HS-27A (cell line): ENCODE measurements around the gene SLC18A3.

Experiments used
- DNase-seq: peaks from one replicate; pipeline ENCODE4 v3.0.0-alpha.2; 2012; ENCODE audit warnings: low read depth, missing footprints

SLC18A3 gene

DNA sequence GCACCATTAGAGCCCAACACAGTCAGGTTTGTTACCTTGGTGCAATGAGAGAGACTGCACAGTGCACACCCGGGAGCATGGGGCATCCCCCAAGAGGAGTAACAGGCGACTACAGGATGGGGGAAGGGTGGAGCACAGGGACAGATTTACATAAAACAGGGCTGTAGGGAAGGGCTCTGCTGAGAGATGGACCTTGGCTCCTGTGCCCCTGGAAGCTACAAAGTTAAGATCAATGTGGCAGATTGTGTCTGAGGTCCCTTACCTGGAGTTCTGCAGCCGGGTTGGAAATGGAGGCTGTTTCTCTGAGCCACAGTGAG, 13.7 kb upstream of the SLC18A3 start:
- no peak for DNase-seq

GRCh38 chr10:49596836-49597235, 13.3 kb upstream of the SLC18A3 start:
- no peak for DNase-seq

- no peak for DNase-seq
These were observed 12.5 kb upstream of the SLC18A3 start for GRCh38 chr10:49597426-49598163.

DNA sequence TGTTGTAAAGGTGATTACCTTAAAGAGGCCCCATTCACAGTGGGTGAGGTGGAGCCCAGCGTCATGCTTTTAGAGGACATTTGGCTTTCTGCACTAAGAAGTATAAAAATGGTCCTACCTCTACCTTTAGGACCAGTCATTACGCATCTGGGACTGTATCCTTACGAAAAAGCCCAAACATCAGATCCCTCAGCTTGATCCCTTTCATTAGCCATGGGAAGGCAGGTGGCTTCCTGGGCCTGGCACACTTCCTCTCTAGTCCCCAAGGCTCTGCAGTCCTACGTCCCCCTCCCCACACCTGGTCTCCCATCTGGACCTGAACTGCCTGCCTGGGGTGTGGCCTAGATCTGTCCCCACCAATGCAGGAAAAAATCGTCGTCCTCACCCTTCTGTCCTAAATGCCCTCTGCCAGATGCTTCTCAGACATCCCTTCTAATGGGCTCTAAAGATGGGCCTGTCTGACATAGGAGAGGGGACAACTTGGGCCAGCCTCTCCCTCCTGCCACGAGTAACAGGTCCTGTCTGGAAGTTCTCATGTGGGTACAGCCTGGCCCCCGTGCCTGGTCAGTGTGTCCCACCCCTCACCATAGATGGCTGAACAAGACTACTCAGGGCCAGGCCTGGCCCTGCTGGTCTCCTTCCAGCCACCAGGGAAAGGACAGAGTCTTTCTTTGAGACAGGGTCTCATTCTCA, 11.8 kb upstream of the SLC18A3 start:
- DNase-seq, result no peak

- DNase-seq, result no peak
These were observed 11.1 kb upstream of the SLC18A3 start for GRCh38 chr10:49598986-49599385.

DNA sequence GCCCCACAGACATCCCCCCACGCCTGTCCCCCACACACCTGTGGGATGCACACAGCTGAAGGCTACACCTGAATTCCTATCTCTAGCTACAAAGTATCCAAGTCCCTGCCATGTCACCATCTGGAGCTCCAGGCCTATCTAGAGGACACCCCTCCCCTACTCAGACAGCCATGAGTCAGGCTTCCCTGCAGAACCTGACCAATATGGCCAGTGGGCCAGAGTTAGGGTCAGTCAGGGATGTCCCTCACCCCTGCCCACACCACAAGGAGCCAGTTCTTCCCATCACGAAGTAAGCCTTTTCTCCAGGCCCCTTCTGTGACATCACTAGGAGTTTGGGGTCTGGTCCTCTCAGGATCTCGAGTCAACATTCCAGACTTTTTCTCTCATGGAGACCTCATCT, 10.6 kb upstream of the SLC18A3 start:
- no peak for DNase-seq

DNA sequence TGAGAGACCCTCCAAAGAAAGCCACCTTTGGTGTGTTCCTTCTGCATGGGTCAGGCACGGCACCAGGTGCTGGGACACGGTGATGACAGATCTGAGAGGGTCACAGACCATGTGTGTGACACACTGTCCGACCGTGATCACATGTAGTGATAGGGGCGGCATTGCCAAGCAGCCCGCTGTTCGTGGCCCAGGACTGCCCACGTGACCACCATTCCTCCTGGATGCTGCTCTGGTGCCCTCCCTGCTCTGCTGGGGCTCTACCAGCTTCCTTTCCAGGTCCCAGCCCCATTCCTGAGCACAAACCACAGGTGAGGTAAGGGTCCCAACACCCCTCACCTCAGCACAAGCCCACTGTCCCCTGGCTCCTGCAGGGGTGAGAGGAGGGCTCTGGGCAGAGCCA, 10.1 kb upstream of the SLC18A3 start:
- no peak for DNase-seq

DNA sequence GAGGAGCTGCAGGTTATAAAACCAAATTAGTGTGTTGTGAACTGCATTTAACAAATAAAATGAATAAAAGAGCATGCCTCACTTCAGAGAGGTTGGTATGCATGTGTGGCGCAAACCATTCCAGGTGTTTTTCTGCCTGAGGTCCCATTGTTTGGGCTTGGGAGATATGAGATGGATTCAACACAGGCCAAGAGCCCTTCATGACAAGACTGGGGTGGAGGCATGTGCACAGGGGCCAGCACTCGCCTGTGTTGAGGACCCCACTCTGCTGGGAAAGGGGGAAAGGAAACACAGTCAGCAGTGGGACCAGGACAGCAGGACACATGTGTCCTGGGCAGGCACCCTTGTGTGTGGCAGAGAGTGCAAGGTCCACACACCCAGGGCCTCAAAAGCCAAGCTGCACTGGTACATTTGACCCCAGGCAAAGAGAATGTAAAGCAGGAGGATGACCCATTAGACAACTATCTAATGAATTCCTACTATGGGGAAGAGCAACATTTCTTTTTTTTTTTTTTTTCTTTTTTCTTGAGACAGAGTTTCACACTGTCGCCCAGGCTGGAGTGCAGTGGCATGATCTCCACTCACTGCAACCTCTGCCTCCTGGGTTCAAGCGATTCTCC, 9.2 kb upstream of the SLC18A3 start:
- no peak for DNase-seq

- no peak for DNase-seq
These were observed 8.3 kb upstream of the SLC18A3 start for GRCh38 chr10:49601857-49602256.

GRCh38 chr10:49602380-49603023, 7.6 kb upstream of the SLC18A3 start:
- DNase-seq, result no peak

DNA sequence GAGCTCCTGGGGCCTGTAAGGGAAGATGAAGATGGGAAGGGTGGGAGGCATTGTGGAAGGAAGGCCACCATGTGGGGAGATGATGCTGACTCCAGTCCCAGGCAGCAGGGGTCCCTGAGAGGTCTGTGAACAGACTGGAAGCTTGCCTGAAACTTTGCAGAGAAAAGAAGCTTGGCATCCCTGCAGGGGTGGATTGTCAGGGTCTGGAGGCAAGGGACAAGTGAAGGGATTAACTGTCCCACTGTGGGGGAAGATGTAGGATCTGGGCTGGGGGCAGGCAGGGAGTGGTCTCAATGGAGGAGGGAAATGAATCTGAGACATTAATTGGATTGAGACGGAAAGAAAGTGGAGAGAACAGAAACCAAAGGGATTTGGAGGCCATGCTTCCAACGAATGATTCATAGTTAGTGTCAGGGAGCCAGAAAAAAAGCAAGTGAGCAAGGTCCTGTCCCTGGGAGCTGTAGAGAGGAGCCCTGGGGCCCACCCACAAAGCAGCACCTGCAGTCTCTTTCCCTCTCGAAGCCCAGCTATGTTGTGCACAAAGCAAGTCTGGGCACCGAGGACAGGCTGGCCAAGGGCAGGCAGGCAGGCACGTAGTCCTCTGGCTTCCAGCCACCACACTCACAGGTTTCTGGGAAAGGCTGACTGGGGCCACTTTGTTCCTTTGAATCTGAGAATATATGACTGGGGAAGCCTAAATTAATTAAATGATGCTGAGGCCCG, 4.7 kb upstream of the SLC18A3 start:
- no peak for DNase-seq

GRCh38 chr10:49605939-49606509, 4.1 kb upstream of the SLC18A3 start:
- no peak for DNase-seq

DNA sequence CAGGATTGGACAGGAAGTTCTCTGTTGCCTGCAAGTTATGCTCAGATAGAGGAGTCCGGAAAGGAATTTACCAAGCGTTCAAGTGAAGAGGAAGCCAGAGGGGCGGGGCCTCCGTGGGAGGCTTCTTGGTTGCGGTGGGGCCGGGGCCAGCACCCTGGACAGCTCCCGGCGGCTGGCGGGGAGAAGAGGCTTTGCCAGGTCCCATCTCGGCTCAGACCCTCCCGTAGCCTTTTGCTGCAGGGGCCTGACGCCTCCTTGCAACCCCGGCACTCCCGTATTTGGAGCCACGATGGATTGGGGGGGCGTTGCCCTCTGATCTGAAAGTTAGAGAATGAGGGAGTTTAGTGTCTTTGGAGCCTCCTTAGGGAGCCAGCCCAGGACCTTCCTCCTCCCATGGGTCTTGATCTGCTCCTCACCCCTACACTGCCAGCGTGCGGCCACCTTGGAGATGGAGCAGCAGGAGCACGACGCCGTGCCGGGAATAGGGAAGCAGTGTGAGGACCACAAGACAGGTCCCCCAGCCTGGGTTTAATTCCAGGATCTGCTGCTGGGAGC, 3.1 kb upstream of the SLC18A3 start:
- DNase-seq, result no peak

DNA sequence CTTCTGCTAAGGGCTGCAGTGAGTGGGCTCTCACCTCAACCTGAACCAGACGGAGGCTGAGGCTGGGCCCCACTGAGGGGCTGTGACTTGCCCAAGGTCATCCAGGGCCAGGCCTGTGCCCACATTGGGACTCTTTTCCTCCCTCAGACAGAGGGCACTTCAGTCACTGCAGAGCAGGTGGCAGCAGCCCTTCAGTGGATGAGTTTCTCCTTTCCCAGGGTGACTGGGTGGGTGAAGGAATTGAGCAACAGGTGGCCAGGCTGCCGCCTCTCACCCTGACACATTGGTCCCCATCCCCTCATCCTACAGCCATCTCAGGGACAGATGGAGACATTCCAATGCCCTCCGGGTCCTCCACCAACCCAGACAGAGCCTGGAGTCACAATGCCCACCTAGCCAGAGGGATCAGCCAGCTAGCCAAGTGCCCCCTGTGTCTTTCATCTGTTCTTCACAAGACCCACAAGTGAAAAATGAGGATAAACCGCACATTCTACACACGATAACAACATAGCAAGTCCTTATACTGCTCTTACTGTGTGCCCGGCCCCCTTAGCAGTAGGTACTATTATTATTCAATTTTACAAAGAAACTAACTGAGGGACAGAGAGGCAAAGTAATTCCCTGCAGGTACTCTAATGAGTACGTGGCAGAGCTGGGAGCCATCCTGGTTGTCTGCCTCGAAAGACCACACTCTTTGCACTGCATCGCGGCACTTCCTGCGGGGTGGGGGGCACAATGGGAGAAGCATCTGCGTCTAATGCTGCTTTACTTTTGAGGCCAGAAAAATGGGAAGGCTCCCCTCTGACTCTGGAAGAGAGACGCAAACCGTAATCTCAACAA, 1.7 kb upstream of the SLC18A3 start:
- DNase-seq, result no peak

- DNase-seq, result no peak
These were observed 1.2 kb upstream of the SLC18A3 start for GRCh38 chr10:49609006-49609282.

DNA sequence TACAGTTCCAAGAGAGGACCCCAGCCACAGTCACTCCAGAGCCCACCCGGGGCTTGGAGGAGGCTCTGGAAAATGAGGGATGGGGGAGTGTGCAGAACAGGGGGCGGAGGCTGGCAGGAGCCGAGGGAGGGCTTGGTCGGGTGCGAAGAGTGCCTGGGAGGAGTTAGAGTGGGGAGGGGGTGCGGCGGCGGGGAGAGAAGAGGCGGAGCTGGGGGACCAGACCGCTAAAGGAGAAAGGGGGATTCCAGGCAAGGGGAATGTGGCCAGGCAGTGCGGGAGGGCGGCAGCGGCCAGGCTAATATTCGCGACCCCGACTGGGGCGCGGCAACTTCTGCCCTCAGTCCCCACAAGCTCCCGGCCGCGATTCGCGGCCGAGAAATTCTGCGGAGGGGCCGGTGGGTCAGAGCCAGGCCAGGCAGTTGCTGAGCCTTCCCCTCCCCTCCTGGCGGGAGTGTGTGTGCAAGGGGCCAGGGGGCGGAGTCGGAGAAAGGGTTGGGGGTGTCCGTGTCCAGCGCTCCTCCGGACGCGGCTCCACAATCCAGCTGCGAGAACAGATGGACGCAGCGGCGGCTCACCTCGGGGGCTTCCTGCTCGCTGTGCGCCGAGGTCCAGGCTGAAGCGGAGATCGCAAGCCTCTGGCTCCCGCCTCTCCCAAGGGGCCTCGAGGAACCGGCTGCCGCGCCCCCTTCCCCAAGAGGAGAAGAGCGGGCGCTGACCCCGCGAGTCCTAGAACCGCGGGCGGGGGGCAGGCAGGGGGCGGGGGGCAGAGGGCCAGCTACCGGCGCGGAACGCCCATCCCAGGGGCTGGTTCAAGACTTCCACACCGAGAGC, 612 bp upstream of the SLC18A3 start:
- no peak for DNase-seq

DNA sequence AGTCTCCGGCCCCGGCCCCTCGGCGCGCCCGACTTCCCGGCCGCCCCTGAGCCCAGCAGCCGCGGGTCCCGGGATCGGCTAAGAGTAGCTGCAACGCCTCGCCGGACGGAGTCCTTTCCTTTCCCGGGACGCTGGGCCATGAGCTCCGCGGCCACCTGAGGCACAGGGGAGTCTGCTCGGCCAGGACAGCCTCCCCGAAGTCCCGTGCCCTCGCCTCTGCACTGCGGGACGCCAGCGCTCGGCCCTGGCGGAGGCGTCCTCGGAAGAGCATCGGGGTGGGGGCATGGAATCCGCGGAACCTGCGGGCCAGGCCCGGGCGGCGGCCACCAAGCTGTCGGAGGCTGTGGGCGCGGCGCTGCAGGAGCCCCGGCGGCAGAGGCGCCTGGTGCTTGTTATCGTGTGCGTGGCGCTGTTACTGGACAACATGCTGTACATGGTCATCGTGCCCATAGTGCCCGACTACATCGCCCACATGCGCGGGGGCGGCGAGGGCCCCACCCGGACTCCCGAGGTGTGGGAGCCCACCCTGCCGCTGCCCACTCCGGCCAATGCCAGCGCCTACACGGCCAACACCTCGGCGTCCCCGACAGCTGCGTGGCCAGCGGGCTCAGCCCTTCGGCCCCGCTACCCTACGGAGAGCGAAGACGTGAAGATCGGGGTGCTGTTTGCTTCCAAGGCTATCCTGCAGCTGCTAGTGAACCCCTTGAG, 502 bp downstream of the SLC18A3 start:
- no peak for DNase-seq

GRCh38 chr10:49611166-49611815, 1.2 kb downstream of the SLC18A3 start:
- DNase-seq, result no peak
